ENCODE measurements around the gene ACTR3. TPM values are rescaled to one million over a fixed set of nuclear protein-coding genes. Genes with fewer than 3 reads are reported as not detected.

Gene ACTR3
- total and polyA plus RNA-seq, 10 of the 15 experiments (the other 5 are each of a cell fraction or from before 2014, with no cell fraction given): 79.1 to 616 (median 471) TPM

- no peak; the same call in 1 of the 2 replicates for TF ChIP-seq BMI1 (IDR thresholded peaks at IDR 0.05; ENCODE audit: borderline replicate concordance)
- TF ChIP-seq PBX3 (IDR thresholded peaks at IDR 0.05; ENCODE audit: insufficient replicate concordance, low read depth, low read length): no peak
- no peak for TF ChIP-seq ASH2L (IDR thresholded peaks at IDR 0.05; ENCODE audit: borderline replicate concordance, low read depth)
- TF ChIP-seq RUNX3 (IDR thresholded peaks at IDR 0.05; ENCODE audit: low read length): peak; percentile 77
- TF ChIP-seq EZH2 (IDR thresholded peaks at IDR 0.05; ENCODE audit: borderline replicate concordance, control insufficient read depth, low read depth, low read length): no peak
- peak; percentile 99 for TF ChIP-seq TAF1 (IDR thresholded peaks at IDR 0.05; ENCODE audit: borderline replicate concordance, low read depth, low read length)
- no peak for TF ChIP-seq RBBP5 (conservative IDR thresholded peaks at IDR 0.05)
- TF ChIP-seq USF1 (IDR thresholded peaks at IDR 0.05; ENCODE audit: borderline replicate concordance, extremely low read length, insufficient read depth, low read depth, low read length): no peak
- peak; percentile 52; the same call in 1 of the 2 replicates for TF ChIP-seq HCFC1 (IDR thresholded peaks at IDR 0.05; ENCODE audit: low read length)
- TF ChIP-seq ELK1 (IDR thresholded peaks at IDR 0.05; ENCODE audit: low read depth, low read length): peak; percentile 67
- TF ChIP-seq CREB1 (IDR thresholded peaks at IDR 0.05; ENCODE audit: low read depth): peak; percentile 67; the same call in 1 of the 2 replicates
- TF ChIP-seq EGR1 (IDR thresholded peaks at IDR 0.05; ENCODE audit: borderline replicate concordance in 1 of 2, low read depth in 2 of 2, low read length in 2 of 2): peak in 1 of 2 experiments; percentile 23; a peak in 1 of 3 replicates
- 0 out of 2 replicates have a peak, but pooled peaks have one; percentile 74 for TF ChIP-seq STAT1 (conservative IDR thresholded peaks at IDR 0.05)
- TF ChIP-seq MTA3 (IDR thresholded peaks at IDR 0.05; ENCODE audit: borderline replicate concordance, low read length): no peak; the same call in 1 of the 2 replicates
- no peak; the same call in 1 of the 2 replicates for TF ChIP-seq NR2C1 (IDR thresholded peaks at IDR 0.05)
- no peak for TF ChIP-seq PAX8 (IDR thresholded peaks at IDR 0.05)
- no peak for TF ChIP-seq SREBF1 (IDR thresholded peaks at IDR 0.05; ENCODE audit: low read length)
- TF ChIP-seq ZNF687 (IDR thresholded peaks at IDR 0.05): peak; percentile 69
- TF ChIP-seq ATF3 (IDR thresholded peaks at IDR 0.05; ENCODE audit: borderline replicate concordance, extremely low read depth, low read depth, low read length): no peak
- no peak for TF ChIP-seq SREBF2 (IDR thresholded peaks at IDR 0.05; ENCODE audit: low read length)
- peak; percentile 84 for TF ChIP-seq RELA (IDR thresholded peaks at IDR 0.05; ENCODE audit: borderline replicate concordance, partially characterized antibody)
These were observed at the start of gene ACTR3 (continued) for GRCh38 chr2:113889471-113890252.
